BLaER1 treated with 17β-estradiol and CSF1 and Interleukin-3, amounts not matched to agents 10 nM and 100 nM (cell line): ENCODE data around the gene GALNT11.

Source experiments
- H3K27ac ChIP-seq, 11 experiments: shearing (Covaris generic); formaldehyde crosslinking; 2 replicates each; pipeline ENCODE4 v1.8.1; 2022
- H3K27me3 ChIP-seq, 11 experiments: shearing (Covaris generic); formaldehyde crosslinking; 2 replicates each; pipeline ENCODE4 v1.8.1; 2022
- H3K36me3 ChIP-seq, 11 experiments: shearing (Covaris generic); formaldehyde crosslinking; 2 replicates each; pipeline ENCODE4 v1.8.1; 2022
- H3K4me1 ChIP-seq, 10 experiments: shearing (Covaris generic); formaldehyde crosslinking; 2 replicates each; pipeline ENCODE4 v1.8.1; 2022
- H3K4me2 ChIP-seq, 11 experiments: shearing (Covaris generic); formaldehyde crosslinking; 2 replicates each; pipeline ENCODE4 v1.8.1; 2022
- H3K4me3 ChIP-seq, 10 experiments: shearing (Covaris generic); formaldehyde crosslinking; 2 replicates each; pipeline ENCODE4 v1.8.1; 2022
- H3K9ac ChIP-seq, 11 experiments: shearing (Covaris generic); formaldehyde crosslinking; 2 replicates each; pipeline ENCODE4 v1.8.1; 2022
- H3K9me3 ChIP-seq, 11 experiments: shearing (Covaris generic); formaldehyde crosslinking; replicated peaks in 1 of 11; 2 replicates each; pipeline ENCODE4 v1.8.1; 2022
- H4K20me1 ChIP-seq, 11 experiments: shearing (Covaris generic); formaldehyde crosslinking; 2 replicates each; pipeline ENCODE4 v1.8.1; 2022
- Cebpa-rat ChIP-seq, 11 experiments: shearing (Covaris generic); IDR thresholded peaks; 2 replicates each; pipeline ENCODE4 v1.8.1; 2022

The GALNT11 gene

DNA sequence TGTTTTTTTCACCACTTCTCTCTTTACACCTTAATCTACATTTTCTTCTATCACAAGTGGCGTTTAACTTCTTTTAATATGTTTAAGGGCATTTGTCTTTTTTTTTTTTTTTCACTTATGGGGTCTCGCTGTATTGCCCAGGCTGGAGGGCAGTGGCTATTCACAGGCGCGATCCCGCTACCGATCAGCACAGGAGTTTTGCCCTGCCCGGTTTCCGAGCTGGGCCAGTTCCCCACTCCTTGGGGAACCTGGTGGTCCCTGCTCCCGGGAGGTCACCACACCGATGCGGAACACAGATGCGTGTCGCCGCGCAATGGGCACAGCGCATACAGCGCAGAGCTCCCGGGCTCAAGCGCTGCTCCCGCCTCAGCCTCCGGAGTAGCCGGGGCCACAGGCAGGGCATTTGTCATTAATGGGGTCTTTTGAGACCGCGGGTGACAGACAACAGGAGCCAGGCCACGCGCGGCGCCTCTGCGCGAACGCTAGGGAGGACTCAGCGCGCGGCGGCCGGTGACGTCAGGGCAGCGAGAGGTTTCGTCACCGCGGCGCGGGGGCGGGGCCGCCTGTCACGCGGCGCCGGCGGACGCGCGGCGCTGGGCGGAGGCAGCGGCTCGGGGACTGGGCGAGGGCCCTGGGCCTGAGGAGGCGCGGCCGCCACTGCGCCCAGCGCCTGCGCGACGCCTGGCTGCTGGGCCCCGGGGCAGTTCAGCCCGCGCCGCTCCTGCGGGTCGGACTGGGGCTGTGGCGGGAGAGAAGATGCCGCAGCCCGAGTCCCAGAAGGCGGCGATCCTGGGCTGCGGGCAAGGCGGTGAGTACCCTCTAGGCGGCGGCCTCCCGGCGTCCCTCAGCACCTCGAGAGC, at the start of gene GALNT11:
Gene GALNT11 (plus strand): TSS at position 598 of the 860 bp plus-strand sequence. CDS start 68,554 bp downstream, outside the sequence.
- Histone ChIP-seq H4K20me1 (no peaks in the 10 kb centered on the region), H3K27ac (peak within 1 kb of the TSS; percentile 18 to 73 (median 54); a peak in 19 of 22 replicates), H3K4me1 (peaks cover 4 to 15% (median 9%) of the 10 kb centered on the region in 10 experiments; a peak in 13 of 20 replicates), H3K9me3 (peaks cover 7 to 21% (median 14%) of the 10 kb centered on the region in 11 experiments; a peak in 20 of 22 replicates), H3K9ac (peak within 1 kb of the TSS; percentile 64 to 88 (median 79)), H3K4me2 (peak within 1 kb of the TSS; percentile 79 to 94 (median 89)), H3K36me3 (peaks cover 0 to 17% (median 0%) of the 10 kb centered on the region in 11 experiments; a peak in 5 of 22 replicates), H3K27me3 (peaks cover 0 to 26% (median 20%) of the 10 kb centered on the region in 11 experiments; a peak in 20 of 22 replicates), H3K4me3 (peak within 1 kb of the TSS; percentile 59 to 77 (median 66))
- peak in 1 of 11 experiments; percentile 37; a peak in 1 of 22 replicates for TF ChIP-seq Cebpa-rat (IDR thresholded peaks at IDR 0.05)

DNA sequence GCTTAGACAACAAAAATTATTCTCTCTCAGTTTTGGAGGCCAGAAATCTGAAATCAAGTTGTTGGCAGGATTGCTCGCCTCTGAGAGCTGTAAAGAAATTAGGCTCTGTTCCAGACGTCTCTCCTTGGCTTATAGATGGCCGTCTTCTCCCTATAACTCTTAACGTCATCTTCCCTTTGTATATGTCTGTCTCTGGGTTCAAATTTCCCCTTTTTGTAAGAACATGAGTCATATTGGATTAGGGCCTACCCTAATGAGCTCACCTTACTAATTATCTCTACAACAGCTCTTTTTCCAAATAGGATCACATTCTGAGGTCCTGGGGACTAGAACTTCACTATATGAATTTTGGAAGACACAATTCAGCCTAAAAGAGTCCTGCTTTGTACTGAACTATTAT, 46.9 kb upstream of the GALNT11 start:
- Histone ChIP-seq H3K9ac (no peak overlapping the region), H3K9me3 (peaks cover 5 to 17% (median 11%) of the 10 kb centered on the region in 11 experiments; a peak in 17 of 22 replicates), H3K27ac (no peak overlapping the region), H3K36me3 (no peaks in the 10 kb centered on the region), H3K4me1 (no peaks in the 10 kb centered on the region), H3K27me3 (no peaks in the 10 kb centered on the region), H4K20me1 (no peaks in the 10 kb centered on the region), H3K4me2 (no peak overlapping the region), H3K4me3 (no peak overlapping the region)
- TF ChIP-seq Cebpa-rat (IDR thresholded peaks at IDR 0.05) = no peak

DNA sequence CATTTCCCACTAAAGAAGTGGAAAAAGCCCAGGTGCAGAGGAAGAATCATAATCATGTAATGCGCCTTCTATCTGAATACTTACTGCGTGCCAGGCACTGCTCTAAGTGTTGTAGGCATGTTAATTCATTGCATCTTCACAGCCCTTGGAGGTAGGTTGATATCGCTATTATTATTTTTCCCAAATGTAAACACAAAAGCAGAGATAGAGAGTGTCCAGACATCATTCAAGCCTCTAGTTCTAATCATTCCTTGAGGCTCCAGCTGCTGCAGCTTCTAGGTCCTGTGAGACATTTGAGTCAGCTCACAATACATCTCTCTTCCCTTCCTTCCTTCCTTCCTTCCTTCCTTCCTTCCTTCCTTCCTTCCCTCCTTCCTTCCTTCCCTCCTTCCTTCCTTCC, 44.3 kb upstream of the GALNT11 start:
- H3K4me3 ChIP-seq = no peak overlapping the region
- no peak overlapping the region for H3K27ac ChIP-seq
- no peaks in the 10 kb centered on the region for H3K36me3 ChIP-seq
- no peaks in the 10 kb centered on the region for H3K27me3 ChIP-seq
- TF ChIP-seq Cebpa-rat (IDR thresholded peaks at IDR 0.05) = no peak
- peaks cover 0 to 13% (median 8%) of the 10 kb centered on the region in 11 experiments; a peak in 11 of 22 replicates for H3K9me3 ChIP-seq
- H3K4me2 ChIP-seq = no peak overlapping the region; a peak in 1 of 22 replicates
- H4K20me1 ChIP-seq = no peaks in the 10 kb centered on the region
- H3K9ac ChIP-seq = no peak overlapping the region
- no peaks in the 10 kb centered on the region for H3K4me1 ChIP-seq

DNA sequence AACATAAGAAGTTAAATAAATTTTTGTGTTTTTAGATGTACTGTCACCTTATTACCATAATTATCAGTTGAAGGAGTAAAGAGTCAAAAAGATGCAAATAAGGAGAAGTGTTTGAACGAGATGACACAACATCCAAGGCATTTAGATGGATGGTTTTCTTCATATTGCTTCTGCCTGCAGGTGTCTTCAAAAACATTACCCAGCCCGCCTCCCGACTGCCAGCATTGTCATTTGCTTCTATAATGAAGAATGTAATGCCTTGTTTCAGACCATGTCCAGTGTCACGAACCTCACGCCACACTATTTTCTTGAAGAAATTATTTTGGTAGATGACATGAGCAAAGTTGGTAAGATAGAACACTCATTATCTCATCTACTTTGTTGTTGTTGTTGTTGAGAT, 42.7 kb upstream of the GALNT11 start:
- Histone ChIP-seq H3K36me3 (no peaks in the 10 kb centered on the region), H3K4me1 (no peaks in the 10 kb centered on the region), H3K4me3 (no peak overlapping the region), H4K20me1 (no peaks in the 10 kb centered on the region), H3K4me2 (no peak overlapping the region), H3K9me3 (peaks cover 0 to 13% (median 8%) of the 10 kb centered on the region in 11 experiments; a peak in 11 of 22 replicates), H3K27ac (no peak overlapping the region), H3K9ac (no peak overlapping the region), H3K27me3 (no peaks in the 10 kb centered on the region)
- no peak for TF ChIP-seq Cebpa-rat (IDR thresholded peaks at IDR 0.05)

DNA sequence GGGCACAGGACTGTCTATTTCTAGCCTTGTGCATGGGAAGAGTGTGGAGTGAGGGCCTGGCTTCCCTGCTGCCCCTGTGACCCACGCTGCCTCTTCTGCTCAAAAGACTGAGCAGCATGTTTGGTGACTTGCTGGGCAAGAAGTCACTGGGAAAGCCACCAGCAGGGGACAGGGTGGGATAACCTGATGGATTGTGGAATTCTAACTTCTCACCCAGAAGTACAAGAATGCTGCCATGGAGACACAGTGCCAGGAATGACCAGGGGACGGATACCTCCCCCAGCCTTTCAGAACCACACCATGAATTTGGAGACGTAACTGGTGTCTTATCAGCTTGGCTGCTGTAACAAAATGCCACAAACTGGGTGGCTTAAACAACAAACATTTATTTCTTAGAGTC, 40.9 kb upstream of the GALNT11 start:
- no peaks in the 10 kb centered on the region for H3K4me1 ChIP-seq
- H3K27me3 ChIP-seq = no peaks in the 10 kb centered on the region
- no peak overlapping the region for H3K9ac ChIP-seq

DNA sequence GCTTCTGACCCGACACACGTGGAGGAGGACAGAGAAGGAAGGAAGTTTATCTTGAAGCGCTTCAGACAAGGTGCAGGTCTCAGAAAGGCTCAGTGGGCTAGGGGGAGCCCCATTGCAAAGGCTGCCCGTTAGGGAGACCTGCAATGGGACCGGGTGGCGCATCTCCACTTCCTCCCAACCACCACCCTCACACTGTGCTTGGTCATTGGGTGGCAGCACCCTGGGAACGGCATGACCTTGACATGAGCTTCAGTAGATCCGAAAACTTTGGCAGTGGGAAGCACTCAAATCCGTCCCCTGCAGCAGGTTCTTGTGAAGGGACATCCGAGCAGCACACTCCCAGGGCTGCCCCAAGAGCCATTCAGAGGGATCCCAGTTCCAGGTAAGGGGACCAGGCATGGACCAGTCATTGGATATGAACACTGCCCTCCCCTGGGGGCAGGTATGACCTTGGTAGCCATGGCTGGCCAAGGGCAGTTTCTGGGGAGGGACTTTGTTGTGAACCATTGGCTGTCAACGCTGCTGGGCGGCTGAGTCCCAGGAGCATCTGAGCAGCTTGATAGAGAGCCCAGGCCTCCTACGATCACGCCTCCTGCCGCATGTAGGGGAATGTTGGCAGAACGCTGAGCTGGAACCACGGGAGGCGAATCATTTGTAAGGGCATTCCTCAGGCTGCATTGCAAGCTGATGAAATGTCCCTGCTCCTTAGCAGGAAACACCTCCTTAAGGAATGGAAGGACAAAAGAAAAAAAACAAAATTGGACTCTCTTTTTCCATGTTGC, 37.5 kb upstream of the GALNT11 start:
- H3K9ac ChIP-seq = no peak overlapping the region
- H4K20me1 ChIP-seq = no peaks in the 10 kb centered on the region
- no peak for TF ChIP-seq Cebpa-rat (IDR thresholded peaks at IDR 0.05)
- H3K27me3 ChIP-seq = peaks cover 0 to 5% (median 0%) of the 10 kb centered on the region in 11 experiments; a peak in 2 of 22 replicates
- peaks cover 0 to 9% (median 2%) of the 10 kb centered on the region in 10 experiments; a peak in 3 of 20 replicates for H3K4me1 ChIP-seq
- H3K9me3 ChIP-seq = no peaks in the 10 kb centered on the region
- no peaks in the 10 kb centered on the region for H3K36me3 ChIP-seq
- no peak overlapping the region for H3K27ac ChIP-seq
- H3K4me3 ChIP-seq = no peak overlapping the region
- H3K4me2 ChIP-seq = no peak overlapping the region

More for the DNA sequence above, 40.9 kb upstream of the GALNT11 start:
- Histone ChIP-seq H3K27ac (no peak overlapping the region), H3K4me3 (no peak overlapping the region), H3K36me3 (no peaks in the 10 kb centered on the region), H3K9me3 (peaks cover 0 to 9% (median 8%) of the 10 kb centered on the region in 11 experiments; a peak in 11 of 22 replicates), H4K20me1 (no peaks in the 10 kb centered on the region), H3K4me2 (no peak overlapping the region)
- no peak for TF ChIP-seq Cebpa-rat (IDR thresholded peaks at IDR 0.05)

DNA sequence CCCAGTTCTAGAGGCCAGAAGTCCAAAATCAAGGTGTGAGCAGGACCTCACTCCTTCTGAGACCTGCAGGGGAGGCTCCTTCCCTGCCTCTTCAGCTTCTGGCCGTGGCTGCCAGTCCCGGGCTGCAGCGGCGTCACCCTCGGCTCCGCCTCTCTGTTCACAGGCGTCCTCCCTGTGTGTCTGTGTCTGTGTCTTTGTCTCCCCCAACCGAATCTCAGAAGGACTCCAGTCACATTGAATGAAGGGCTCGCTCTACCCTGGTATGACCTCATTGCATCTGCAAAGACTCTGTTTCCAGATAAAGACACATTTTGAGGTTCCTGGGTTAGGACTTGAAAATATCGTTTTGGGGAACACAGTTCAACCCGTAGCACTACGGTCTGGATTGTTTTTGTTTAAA, 33.1 kb upstream of the GALNT11 start:
- Histone ChIP-seq H3K4me2 (no peak overlapping the region), H3K27me3 (peaks cover 0 to 5% (median 0%) of the 10 kb centered on the region in 11 experiments; a peak in 2 of 22 replicates)

DNA sequence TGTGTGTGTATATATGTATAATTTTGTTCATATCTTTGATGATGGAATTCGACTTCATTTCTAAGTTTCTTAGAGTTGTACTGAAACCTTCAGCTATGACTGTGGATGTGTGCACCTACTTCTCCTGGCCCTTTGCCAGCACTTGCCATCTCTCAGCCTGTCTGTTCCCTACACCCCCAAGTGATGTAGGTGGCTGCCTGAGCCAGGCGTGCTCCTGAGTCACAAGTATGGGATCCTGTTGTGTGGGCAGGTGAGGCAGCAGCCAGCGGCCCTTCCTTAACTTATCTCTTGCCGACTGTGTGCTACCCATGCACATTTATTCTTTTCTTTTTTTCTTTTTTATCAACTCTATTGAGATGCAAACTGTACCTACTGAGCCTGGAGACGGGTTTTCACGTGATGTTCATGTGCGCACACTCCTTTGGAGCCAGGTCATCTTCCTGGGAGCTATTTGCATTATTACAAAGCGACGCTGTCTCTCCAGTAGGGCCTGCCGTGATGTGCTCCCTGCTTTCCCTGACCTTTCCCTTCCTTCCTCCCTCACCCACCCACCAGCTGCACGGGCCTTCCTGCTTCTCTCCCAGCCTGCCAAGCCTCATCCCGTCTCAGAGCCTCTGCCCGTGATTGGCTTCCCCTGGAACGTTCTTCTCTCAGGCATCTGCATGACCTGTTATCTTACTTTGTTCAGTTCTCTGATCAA, 31.3 kb upstream of the GALNT11 start:
- no peak for TF ChIP-seq Cebpa-rat (IDR thresholded peaks at IDR 0.05)
- Histone ChIP-seq H3K9ac (no peak overlapping the region), H3K4me3 (no peak overlapping the region)

More for the DNA sequence above, 33.1 kb upstream of the GALNT11 start:
- Histone ChIP-seq H3K9ac (no peak overlapping the region), H3K9me3 (no peaks in the 10 kb centered on the region), H3K4me1 (peaks cover 0 to 9% (median 2%) of the 10 kb centered on the region in 10 experiments; a peak in 3 of 20 replicates), H4K20me1 (no peaks in the 10 kb centered on the region), H3K4me3 (no peak overlapping the region), H3K27ac (no peak overlapping the region), H3K36me3 (no peaks in the 10 kb centered on the region)
- no peak for TF ChIP-seq Cebpa-rat (IDR thresholded peaks at IDR 0.05)

More for the DNA sequence above, 31.3 kb upstream of the GALNT11 start:
- Histone ChIP-seq H3K27me3 (peaks cover 0 to 5% (median 0%) of the 10 kb centered on the region in 11 experiments; a peak in 2 of 22 replicates), H3K36me3 (no peaks in the 10 kb centered on the region), H4K20me1 (no peaks in the 10 kb centered on the region), H3K27ac (no peak overlapping the region), H3K9me3 (no peaks in the 10 kb centered on the region), H3K4me2 (no peak overlapping the region), H3K4me1 (peaks cover 0 to 9% (median 6%) of the 10 kb centered on the region in 10 experiments; a peak in 6 of 20 replicates)
